GM18507 (cell line): ENCODE measurements around the gene CHDH.

ENCODE experiments used
- DNase-seq: peaks from one replicate; pipeline ENCODE4 v3.0.0; 2011; ENCODE audit warnings: low read depth; ENCODE audit not compliant: insufficient read length; ENCODE audit errors: extremely low spot score
- FAIRE-seq: peaks from 2 replicates; lab custom pipeline; 2011; peaks lifted over from hg19 to GRCh38; lab: Jason Lieb, UNC

Gene CHDH

DNA sequence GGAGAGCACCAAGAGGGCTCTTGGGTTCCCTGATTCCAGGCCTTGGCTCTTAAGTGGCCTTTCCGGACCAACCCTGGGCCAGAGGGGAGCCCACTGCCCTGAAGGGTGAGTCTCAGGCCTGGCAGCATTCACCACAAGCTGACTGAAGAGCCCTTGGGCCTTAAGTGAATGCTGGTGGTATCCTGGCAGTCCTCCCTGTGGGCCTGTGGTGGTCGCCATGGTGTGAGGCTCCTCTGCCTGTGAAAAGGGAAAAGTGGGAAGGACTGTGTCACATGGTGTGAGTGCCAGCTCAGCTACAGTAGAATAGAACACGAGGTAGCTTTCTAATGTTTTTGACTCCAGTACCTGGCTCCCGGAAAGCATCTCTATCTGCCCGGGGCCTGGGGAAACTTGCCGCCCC, 15.3 kb downstream of the CHDH start:
- no peak for DNase-seq
- no peak for FAIRE-seq

GRCh38 chr3:53829605-53830004, 16.6 kb downstream of the CHDH start:
- no peak for FAIRE-seq
- DNase-seq = no peak

DNA sequence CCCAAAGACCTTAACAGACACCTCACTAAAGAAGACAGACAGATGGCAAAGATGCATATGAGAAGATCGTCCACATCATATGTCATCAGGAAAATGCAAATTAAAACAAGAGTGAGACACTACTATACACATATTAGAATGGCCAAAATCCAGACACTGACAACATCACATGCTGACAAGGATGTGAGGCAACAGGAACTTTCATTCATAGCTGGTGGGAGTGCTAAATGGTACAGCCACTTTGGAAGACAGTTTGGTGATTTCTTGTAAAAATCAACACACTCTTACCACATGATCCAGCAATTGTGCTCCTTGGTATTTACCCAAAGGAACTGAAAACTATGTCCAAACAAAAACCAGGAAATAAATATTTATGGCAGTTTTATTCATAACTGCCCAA, 17.6 kb downstream of the CHDH start:
- FAIRE-seq = no peak

GRCh38 chr3:53826048-53826447, 20.2 kb downstream of the CHDH start:
- FAIRE-seq (peak; percentile 26), DNase-seq (no peak)

More for the DNA sequence above, 17.6 kb downstream of the CHDH start:
- no peak for DNase-seq

GRCh38 chr3:53824795-53825194, 21.4 kb downstream of the CHDH start:
- FAIRE-seq (no peak), DNase-seq (no peak)

DNA sequence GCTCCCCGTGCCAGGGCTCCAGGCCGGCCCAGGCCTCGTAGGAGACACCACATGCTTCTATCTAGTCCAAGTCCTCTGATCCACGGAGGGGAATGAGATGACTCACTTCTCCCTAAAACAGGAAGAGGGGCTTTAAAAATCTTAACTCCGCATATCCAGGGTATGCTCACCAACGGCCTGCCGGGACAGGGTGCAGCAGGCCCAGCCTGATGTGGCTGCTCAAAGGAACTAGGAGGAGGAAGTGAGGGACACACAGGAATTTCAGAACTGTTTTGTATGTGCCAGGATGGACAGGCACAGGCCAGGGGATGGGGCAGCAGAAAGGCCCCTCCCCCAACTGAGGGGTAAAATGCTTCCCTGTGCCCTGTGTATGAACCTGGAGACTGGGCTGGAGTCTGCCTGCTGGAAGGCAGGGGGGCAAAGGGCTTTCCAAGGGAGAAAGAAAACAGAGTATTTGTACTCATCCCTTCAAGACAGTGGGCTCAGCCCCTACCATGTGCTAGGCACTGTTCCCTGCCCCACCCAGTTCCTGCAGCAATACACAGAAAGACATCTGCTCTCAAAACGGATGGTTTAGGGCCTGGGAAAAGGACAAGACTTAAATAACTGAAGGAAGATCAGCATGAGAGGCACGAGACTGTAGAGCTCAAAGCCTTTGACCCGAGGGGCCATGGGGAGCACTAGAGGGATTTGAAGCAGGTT, 22.1 kb downstream of the CHDH start:
- no peak for DNase-seq
- FAIRE-seq = no peak

DNA sequence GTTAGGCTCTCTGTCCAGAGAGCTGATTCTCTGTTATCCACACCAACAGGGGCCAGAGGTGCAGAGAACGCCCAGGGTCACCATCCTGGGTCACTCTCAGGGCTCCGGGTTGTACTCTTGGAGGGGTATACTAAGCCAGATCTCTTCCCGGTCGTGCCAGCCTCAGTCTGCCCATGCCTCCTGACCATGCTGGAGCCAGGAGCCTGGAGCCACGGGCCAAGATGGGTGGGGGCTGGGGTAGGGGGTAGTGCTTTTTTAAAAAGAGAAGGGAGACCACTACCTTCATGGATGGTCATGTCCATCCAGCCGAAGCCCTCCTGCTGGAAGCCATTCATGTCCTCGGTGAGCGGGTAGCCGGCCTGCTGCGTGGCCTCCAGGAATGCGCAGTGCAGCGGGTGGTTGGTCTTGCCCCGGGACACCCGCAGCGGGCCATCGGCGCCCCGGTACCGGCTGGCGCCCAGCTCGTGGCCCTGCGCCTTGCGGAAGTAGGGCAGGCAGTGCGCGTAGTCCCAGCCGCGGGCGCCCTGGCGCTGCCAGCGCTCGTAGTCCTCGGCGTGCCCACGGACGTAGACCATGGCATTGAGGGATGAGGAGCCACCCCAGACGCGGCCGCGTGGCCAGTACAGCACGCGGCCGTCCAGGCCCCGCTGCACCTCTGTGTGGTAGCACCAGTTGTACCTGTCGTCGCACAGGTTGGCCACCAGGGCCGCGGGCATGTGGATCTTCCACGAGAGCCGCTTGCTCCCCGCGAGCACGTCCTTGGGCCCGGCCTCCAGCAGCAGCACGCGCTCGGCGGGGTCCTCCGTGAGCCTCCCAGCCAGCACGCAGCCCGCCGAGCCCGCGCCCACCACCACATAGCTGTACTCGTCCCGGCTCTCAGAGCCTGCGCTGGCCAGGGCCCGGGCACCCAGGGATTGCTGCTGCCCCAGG, 22.9 kb downstream of the CHDH start:
- DNase-seq = no peak
- FAIRE-seq = no peak

DNA sequence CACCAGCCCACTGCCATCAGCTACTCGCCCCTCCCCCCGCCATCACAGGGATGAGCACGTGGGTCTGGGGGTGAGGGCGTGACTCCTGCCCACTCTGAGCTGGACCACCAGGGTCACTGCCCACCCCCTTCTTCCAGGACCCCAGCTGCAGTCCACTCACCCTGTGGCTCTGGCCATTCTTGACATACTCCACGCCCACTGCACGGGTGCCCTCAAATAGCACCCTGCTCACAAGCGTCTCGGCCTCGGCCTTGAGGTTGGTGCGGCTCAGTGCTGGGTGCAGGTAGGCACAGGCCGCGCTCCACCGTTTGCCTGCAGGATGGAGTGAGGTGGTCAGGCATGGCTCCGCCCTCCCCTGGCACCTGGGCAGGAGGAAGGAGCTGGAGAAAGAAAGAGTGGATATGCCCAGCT, 23.9 kb downstream of the CHDH start:
- DNase-seq = no peak
- FAIRE-seq = no peak

DNA sequence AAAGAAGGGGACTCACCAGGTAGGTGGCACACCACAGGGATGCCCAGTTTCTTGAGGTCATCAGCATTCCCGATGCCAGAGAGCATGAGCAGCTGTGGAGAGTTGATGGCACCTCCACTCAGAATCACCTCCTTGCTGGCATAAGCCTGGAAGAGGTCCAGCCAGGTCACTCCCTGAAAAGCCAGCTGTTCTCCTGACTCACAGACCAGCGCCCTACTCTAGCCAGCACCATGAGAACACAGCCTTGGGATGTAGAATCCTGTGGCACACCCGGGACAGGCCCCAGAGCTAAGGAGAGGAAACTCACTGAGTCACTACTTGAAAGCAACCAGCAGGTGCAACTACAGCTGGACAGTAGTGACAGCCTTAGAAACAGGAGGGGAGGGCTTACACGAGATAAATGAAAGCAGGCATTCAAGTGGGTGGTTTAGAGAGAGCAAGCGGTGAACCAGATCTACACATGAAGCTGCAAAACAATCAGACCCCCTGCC, 24.5 kb downstream of the CHDH start:
- FAIRE-seq (no peak), DNase-seq (no peak)

- DNase-seq (no peak), FAIRE-seq (no peak)
Measured at GRCh38 chr3:53820756-53821580, 25.3 kb downstream of the CHDH start.

GRCh38 chr3:53820084-53820483, 26.1 kb downstream of the CHDH start:
- FAIRE-seq = no peak
- no peak for DNase-seq

- FAIRE-seq (no peak), DNase-seq (no peak)
Measured at GRCh38 chr3:53819163-53819868, 26.9 kb downstream of the CHDH start.

GRCh38 chr3:53818221-53819162, 27.7 kb downstream of the CHDH start:
- DNase-seq (no peak), FAIRE-seq (no peak)

DNA sequence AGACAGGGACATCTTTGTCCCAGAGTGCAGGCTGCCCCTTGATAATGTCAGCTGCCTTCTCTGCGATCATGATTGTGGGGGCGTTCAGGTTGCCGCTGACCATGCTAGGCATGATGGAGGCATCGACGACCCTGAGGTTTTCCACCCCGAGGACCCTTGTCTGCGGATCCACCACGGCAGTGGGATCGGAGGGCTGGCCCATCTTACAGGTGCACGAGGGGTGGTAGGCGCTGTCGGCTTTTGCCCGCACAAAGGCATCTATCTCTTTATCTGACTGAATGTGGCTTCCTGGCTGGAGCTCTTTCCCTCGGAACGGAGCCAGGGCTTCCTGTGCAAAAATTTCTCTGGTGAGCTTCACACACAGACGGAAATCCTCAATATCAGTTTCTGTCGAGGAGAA, 28.4 kb downstream of the CHDH start:
- DNase-seq (no peak), FAIRE-seq (no peak)

GRCh38 chr3:53817211-53817610, 29.0 kb downstream of the CHDH start:
- no peak for FAIRE-seq
- DNase-seq = no peak

DNA sequence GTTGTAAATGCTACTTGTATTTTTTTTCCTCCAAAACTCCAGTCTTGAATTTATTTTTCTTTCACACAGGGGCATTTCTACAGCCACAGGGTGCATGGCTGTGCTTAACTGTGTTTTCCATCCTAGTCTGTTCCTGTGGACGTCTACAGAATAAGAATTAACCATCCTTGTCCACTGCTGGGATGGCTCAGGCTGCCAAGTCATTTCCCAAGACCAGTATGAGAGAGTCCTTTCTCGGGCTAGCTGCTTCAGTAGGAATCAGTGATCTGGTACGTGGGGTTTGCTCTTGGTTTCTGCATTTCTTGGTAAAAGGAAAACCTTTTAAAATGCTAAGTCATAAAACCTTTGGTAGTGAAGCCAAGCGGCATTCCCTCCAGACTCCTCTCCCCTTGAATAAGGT, 29.8 kb downstream of the CHDH start:
- DNase-seq (no peak), FAIRE-seq (no peak)

DNA sequence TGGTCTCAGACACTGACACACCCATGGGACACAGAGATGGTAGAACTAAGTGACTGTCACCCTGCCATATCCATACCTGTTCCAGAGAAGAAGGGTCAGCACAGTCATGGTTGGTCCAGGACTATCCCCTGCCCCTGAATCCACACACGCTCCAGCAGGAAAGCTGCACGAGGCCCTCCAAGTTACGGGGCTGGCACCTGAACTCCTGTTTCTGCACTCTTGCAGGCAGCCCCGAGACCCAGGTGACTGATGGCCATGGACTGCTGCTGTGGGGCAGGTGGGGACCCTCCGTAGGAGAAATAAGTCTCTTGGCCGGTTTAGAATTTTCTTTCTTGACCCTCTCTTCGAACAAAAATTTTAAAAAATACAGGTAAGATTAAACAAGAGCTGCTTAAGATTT, 30.6 kb downstream of the CHDH start:
- no peak for DNase-seq
- FAIRE-seq = no peak

GRCh38 chr3:53815067-53815466, 31.2 kb downstream of the CHDH start:
- DNase-seq (no peak), FAIRE-seq (no peak)
